NCI-H2029 treated with DMSO at 0.1 percent for 48 hours (cell line): ENCODE results near the gene SH3TC2.

ENCODE experiments used
- DNase-seq: peaks from one replicate; lab custom pipeline; 2025; lab: John Stamatoyannopoulos, UW

The SH3TC2 gene

DNA sequence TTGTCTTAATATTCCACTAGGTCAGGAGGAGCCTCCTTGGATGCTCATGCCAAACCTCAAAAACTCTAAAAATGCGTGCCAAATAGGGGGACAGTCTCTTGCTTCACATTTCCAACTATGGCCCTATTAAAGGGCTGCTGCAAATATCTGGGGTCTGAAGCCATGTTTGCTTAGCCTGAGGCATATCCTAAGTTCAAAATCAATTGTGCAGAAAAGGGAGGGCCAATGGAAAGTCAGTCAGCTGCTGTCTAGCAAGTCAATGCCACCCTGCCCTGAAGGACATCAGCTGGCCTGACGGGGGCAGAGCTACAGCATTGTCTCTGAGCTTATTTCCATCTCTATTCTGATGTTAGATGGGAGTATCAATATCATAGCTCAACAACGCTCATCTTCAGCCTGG lies 93.6 kb downstream of the SH3TC2 start:
- DNase-seq: no peak

DNA sequence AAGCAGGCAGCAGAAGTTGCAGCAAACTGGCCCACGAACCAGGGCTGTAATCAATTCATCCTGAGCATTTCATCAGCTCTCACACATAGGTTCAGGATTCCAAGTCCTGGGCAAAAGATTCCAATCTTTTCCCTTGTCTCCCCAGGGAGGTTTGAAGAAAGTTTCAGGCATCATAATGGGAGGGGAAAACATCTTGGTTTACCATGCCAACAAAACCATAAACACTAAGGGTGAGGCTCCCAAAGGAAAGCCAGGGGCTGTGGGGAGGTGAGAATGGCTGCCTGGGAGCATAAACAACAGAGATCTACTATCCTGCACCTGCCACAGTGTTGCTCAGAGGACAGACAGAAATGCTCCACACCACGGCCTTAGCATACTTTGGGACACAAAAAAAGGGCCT lies 94.6 kb downstream of the SH3TC2 start:
- DNase-seq: no peak

GRCh38 chr5:148967783-148968182 lies 95.1 kb downstream of the SH3TC2 start:
- no peak for DNase-seq

DNA sequence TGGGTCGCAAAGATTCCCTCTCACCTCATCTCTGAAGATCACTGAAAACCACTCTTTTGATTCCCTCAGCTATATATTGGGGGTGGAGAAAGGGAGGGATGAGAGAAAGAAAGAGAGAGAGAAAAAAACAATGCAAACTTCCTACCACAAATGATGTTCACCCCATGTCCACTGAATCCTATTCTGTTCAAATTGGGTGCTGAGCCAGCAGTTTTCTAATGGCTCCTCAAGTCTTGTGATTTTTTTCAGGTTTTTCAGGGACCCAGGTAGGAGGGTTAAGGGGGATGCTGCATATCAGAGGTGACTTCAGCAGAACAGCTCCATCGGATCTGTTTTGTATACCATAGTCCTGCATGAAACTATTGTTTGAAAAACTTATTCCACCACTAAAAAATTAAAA lies 95.9 kb downstream of the SH3TC2 start:
- DNase-seq: no peak

DNA sequence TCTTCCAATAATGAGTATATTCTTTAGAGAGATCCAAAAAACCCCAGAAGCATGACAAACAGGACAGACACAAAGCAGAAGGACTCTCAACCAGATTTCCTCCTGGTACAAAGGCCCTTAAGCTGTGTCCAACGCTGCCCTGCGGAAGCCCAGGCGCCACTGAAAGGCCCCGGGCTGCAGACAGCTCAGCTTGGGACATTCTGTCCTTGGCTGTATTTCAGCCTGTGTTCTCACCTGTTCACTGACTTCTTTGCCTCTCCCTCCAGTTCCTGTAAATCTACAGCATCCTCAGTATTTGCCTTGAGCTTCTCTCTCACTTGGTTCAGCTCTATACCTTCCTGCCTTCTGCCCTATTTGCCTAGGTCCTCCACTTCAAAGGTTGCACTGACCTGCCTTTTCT lies 96.5 kb downstream of the SH3TC2 start:
- DNase-seq: no peak

- no peak for DNase-seq
These were observed 97.2 kb downstream of the SH3TC2 start for GRCh38 chr5:148965511-148966265.

- no peak for DNase-seq
These were observed 99.2 kb downstream of the SH3TC2 start for GRCh38 chr5:148963664-148964063.

DNA sequence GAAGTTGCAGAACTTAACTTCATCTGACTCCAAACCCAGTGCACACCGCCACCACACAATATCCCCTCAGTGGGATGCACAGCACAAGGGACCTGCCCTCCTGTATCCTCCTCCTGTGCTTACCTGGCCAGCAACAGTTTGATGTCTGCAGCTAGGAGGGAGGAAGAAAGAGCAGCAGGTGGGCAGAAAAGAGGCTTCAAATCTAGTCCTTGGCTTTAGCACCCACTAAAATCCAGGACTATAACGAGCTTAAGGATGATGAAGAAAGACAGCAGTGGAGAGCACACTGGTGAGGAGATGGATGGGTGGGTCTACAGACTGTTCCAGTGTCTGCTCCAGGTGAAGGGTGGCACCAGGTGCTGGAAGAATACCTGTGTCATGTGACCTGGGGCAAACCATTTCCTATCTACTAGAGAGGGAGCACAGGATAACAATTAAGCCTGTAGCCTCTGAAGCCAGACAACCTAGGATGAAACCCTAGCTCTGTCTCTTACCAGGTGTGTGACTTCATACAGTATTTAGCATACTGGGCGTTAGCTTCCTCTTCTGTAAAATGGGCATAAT lies 100.0 kb downstream of the SH3TC2 start:
- DNase-seq: no peak

DNA sequence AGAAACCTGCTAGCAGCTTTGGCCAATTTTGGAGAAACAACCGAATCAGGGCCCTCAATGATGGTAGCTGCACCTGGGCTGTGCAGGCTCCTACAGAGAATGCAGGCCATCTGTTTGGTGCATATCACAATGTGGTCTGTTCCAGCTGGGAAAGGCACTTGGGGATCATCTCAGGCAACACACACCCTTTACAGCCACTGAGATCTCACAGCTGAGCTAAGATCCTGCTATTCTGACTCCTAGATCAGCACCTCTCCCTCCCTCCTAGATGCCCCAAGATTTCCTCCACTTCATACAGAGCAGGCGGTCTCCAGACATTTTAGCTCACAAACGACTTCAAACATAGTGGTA lies 100.7 kb downstream of the SH3TC2 start:
- DNase-seq: no peak

DNA sequence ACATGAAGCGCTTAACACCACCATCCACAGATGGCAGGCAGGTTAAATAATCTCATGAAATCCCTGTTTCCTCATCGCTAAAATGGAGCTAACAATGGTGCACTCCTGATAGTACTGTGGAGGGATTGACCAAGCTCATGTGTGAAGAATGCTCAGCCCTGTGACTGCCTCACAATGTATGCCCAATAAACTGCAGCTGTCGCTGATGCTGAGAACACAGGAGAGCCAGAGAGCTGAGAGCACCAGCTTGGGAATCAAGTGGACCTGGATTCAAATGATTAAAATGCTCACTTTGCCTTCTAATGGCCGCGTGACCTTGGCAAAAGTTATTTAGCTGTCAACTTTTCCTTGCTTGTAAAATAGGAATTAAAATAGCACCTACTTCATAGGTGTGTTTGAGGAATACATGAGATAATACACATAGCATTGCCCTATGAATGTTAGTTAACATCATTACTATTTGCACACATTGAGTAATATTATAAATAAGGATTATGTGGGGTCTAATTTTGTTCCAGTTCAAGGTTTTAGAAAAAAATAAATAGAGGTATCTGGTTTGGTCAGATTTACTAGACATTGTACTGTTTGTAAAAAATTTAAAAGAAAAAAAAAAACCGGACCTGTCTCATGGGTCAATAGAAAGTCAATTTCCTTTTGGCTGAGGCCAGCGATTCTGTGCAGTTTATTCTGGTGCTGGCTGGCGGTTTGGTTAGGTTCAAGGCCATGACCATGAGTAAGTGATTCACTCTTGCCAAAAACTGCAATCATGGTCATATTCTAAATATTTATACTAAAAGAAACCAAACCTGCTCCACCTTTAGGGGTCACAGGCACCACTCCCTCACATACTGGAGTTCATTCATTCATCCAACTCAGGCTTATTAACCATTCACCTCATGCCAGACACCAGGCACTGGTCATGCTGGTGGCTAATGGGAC lies 101.3 kb downstream of the SH3TC2 start:
- DNase-seq: no peak

DNA sequence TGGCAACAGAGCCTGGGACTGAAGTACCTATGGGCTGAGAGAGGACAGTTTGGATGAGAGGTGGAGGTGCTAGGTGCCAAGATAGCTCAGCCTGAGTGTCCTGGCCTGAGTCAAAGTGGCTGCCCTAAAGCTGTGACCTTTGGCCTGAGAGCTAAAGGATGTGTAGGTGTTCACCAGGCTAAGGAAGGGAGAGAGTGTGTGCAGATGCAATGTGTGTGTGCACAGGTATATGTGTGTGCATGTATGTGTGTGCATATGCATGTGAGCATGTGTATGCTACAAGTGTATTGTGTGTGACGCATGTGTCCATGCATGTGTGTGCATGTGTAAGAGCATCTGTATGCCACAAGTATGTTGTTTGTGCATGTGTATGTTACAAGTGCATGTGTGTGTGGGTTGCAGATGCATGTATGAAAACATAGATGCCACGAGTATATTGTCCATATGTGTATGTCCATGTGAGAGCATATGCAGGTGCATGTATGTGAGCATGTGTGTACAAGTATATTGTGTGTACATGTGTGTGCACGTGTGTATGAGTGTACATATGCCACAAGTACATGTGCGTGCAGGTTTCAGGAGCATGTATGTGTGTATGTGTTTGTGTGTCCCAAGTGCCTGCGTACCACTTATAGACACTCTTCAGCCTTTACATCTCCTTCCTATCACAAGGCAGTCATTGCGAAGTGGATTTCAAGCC lies 102.6 kb downstream of the SH3TC2 start:
- no peak for DNase-seq

DNA sequence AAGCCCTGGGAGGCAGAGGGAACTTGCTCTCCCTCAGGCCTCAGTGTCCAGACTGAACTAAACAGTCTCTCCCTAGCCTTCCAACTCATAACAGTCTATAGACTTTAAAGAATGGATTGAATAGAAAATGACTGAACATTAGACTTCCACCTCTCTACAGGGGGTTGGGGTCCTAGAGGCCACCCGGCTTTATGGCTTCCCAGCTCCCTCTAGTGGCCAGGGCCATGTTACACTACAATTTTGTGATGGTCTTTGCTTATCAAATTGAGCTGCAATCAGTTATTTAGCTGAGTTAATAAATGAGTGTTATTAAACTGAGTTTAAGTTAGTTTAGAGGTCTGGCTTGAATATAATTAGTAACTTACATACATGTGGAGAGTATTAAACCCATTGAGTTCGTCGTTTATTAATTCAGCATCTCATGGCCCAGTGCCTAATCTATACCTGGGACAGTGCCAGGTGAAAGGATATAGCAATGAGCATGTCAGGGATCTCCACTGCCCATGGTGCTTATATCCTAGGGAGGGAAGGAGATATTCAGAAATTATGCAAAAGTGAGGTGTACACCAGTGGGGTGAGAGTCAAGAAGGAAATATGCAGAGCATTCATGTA lies 105.2 kb downstream of the SH3TC2 start:
- DNase-seq: peak; percentile 32

GRCh38 chr5:148956477-148957385 lies 106.1 kb downstream of the SH3TC2 start:
- DNase-seq: no peak
